ENCODE measurements around the gene AQP3.
"Not testable (repeated sequence)": the region's sequence is repeated elsewhere in the genome, so short reads cannot be mapped to it uniquely, and the experiment has no call there.

The AQP3 gene

DNA sequence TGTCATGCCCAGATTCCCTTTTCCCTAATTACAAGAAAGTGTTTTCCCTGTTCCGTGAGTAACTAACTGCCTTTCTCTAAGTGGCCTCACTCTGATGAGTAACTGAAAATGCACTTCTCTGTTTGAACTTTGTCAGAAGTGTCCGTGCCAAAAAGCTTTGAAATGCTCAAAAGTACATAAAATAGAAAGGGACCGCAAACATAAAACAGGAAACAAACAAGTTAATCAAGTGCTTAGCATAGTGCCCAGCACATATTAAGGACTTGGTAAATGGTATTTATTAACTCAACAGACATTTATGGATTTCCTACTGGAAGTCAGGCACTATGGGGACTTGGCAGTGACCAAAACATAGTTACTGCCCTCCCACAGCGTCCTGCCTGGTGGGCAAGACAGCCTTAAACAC is 22.3 kb downstream of the AQP3 start:
- Histone ChIP-seq H3K27me3 (ENCODE audit: insufficient read depth, low read length, poor library complexity) (no peaks in the 10 kb centered on the region), H3K9me3 (ENCODE audit: insufficient read depth, low read length, severe bottlenecking) (no peaks in the 10 kb centered on the region), H3K4me2 (ENCODE audit: insufficient read depth, low read length) (no peak overlapping the region), H3K9ac (ENCODE audit: low read depth, low read length) (no peak overlapping the region), H3K4me3 (ENCODE audit: low read depth in 1 of 2, low read length in 2 of 2) (no peak overlapping the region), H3K27ac (ENCODE audit: low read length) (no peak overlapping the region), H3K36me3 (ENCODE audit: insufficient read depth, low read length) (no peaks in the 10 kb centered on the region), H3K79me2 (ENCODE audit: insufficient read depth, low read length) (no peaks in the 10 kb centered on the region), H2AFZ (ENCODE audit: low read depth, low read length) (no peak overlapping the region), H4K20me1 (ENCODE audit: insufficient read depth, low read length) (no peaks in the 10 kb centered on the region), H3K4me1 (ENCODE audit: insufficient read depth, low read length) (no peaks in the 10 kb centered on the region)
- DNase-seq (no peak), ATAC-seq (ENCODE audit: insufficient read depth, low read depth) (no peak)
- TF ChIP-seq, protein P1, sequence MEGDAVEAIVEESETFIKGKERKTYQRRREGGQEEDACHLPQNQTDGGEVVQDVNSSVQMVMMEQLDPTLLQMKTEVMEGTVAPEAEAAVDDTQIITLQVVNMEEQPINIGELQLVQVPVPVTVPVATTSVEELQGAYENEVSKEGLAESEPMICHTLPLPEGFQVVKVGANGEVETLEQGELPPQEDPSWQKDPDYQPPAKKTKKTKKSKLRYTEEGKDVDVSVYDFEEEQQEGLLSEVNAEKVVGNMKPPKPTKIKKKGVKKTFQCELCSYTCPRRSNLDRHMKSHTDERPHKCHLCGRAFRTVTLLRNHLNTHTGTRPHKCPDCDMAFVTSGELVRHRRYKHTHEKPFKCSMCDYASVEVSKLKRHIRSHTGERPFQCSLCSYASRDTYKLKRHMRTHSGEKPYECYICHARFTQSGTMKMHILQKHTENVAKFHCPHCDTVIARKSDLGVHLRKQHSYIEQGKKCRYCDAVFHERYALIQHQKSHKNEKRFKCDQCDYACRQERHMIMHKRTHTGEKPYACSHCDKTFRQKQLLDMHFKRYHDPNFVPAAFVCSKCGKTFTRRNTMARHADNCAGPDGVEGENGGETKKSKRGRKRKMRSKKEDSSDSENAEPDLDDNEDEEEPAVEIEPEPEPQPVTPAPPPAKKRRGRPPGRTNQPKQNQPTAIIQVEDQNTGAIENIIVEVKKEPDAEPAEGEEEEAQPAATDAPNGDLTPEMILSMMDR (IDR thresholded peaks at IDR 0.05; ENCODE audit: borderline replicate concordance, extremely low read depth, low read length, poor library complexity, severe bottlenecking) = no peak
- TF ChIP-seq EZH2 (IDR thresholded peaks at IDR 0.05; ENCODE audit: borderline replicate concordance, low read depth, low read length, severe bottlenecking) = no peak

DNA sequence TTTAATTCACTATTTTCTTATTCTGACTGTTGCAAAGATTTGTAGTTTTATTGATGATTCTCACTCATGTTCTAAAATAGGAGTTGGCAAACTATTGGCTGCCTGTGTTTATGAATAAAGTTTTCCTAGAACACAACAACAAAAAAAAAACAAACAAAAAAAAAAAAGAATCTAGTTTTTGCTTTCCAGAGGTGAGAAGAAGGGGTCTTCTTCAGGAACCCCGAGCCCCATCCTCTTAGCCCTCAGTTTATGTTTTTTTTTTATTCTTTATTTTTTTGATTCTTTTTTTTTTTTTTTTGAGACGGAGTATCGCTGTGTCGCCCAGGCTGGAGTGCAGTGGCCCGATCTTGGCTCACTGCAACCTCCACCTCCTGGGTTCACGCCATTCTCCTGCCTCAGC is 22.9 kb downstream of the AQP3 start:
- not testable (repeated sequence) for H3K4me1 ChIP-seq (ENCODE audit: insufficient read depth, low read length); H3K9me3 ChIP-seq (ENCODE audit: insufficient read depth, low read length, severe bottlenecking); H3K27ac ChIP-seq (ENCODE audit: low read length); H3K27me3 ChIP-seq (ENCODE audit: insufficient read depth, low read length, poor library complexity); H3K79me2 ChIP-seq (ENCODE audit: insufficient read depth, low read length); H3K9ac ChIP-seq (ENCODE audit: low read depth, low read length); ATAC-seq (ENCODE audit: insufficient read depth, low read depth); H3K4me3 ChIP-seq (ENCODE audit: low read depth in 1 of 2, low read length in 2 of 2); DNase-seq; H4K20me1 ChIP-seq (ENCODE audit: insufficient read depth, low read length); H2AFZ ChIP-seq (ENCODE audit: low read depth, low read length); H3K4me2 ChIP-seq (ENCODE audit: insufficient read depth, low read length); H3K36me3 ChIP-seq (ENCODE audit: insufficient read depth, low read length)

DNA sequence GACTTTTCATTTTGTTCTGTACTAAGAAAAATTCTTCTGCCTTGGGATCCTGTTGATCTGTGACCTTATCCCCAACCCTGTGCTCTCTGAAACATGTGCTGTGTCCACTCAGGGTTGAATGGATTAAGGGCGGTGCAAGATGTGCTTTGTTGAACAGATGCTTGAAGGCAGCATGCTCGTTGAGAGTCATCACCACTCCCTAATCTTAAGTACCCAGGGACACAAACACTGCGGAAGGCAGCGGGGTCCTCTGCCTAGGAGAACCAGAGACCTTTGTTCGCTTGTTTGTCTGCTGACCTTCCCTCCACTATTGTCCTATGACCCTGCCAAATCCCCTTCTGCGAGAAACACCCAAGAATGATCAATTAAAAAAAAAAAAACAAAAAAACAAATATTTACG is 23.4 kb downstream of the AQP3 start:
- not testable (repeated sequence) for H3K79me2 ChIP-seq (ENCODE audit: insufficient read depth, low read length); H2AFZ ChIP-seq (ENCODE audit: low read depth, low read length); ATAC-seq (ENCODE audit: insufficient read depth, low read depth); H3K9me3 ChIP-seq (ENCODE audit: insufficient read depth, low read length, severe bottlenecking); H3K9ac ChIP-seq (ENCODE audit: low read depth, low read length); DNase-seq; H4K20me1 ChIP-seq (ENCODE audit: insufficient read depth, low read length); H3K4me1 ChIP-seq (ENCODE audit: insufficient read depth, low read length); H3K36me3 ChIP-seq (ENCODE audit: insufficient read depth, low read length); H3K27ac ChIP-seq (ENCODE audit: low read length); H3K27me3 ChIP-seq (ENCODE audit: insufficient read depth, low read length, poor library complexity); H3K4me2 ChIP-seq (ENCODE audit: insufficient read depth, low read length); H3K4me3 ChIP-seq (ENCODE audit: low read depth in 1 of 2, low read length in 2 of 2)

DNA sequence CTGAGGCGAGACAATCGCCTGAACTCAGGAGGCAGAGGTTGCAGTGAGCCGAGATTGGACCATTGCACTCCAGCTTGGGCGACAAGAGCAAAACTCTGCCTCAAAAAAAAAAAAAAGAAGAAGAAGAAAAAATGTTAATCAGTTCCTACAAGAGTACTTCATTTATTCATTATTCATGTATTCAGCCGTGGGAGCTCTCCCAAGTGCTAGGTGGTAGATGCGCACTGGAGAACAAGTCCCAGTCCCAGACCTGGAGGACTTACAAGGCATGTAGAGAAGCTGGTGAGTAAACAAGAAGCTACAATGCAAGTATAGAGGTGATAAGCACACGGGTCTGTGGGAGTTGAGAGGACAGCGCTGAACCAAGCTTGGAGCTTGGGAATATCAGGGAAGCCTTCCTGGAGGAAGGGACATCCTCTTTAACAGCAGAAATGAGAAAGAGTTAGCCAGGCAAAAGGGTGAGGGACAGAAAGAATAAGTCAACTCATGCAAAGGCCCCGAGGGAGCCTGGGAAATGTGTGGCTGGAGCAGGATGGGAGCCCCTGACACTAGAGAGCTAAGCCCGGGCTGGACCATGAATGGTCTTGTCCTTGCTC is 27.6 kb downstream of the AQP3 start:
- H3K36me3 ChIP-seq (ENCODE audit: insufficient read depth, low read length) = no peaks in the 10 kb centered on the region
- no peak for ATAC-seq (ENCODE audit: insufficient read depth, low read depth)
- no peak overlapping the region for H3K4me2 ChIP-seq (ENCODE audit: insufficient read depth, low read length)
- no peak overlapping the region for H2AFZ ChIP-seq (ENCODE audit: low read depth, low read length)
- no peaks in the 10 kb centered on the region for H4K20me1 ChIP-seq (ENCODE audit: insufficient read depth, low read length)
- no peak overlapping the region for H3K9ac ChIP-seq (ENCODE audit: low read depth, low read length)
- H3K9me3 ChIP-seq (ENCODE audit: insufficient read depth, low read length, severe bottlenecking) = no peaks in the 10 kb centered on the region
- TF ChIP-seq EZH2 (IDR thresholded peaks at IDR 0.05; ENCODE audit: borderline replicate concordance, low read depth, low read length, severe bottlenecking) = no peak
- TF ChIP-seq, protein P1 (IDR thresholded peaks at IDR 0.05; ENCODE audit: borderline replicate concordance, extremely low read depth, low read length, poor library complexity, severe bottlenecking) = no peak
- H3K79me2 ChIP-seq (ENCODE audit: insufficient read depth, low read length) = no peaks in the 10 kb centered on the region
- no peak for DNase-seq
- no peaks in the 10 kb centered on the region for H3K27me3 ChIP-seq (ENCODE audit: insufficient read depth, low read length, poor library complexity)
- H3K4me3 ChIP-seq (ENCODE audit: low read depth in 1 of 2, low read length in 2 of 2) = no peak overlapping the region
- H3K4me1 ChIP-seq (ENCODE audit: insufficient read depth, low read length) = peaks cover 22% of the 10 kb centered on the region
- H3K27ac ChIP-seq (ENCODE audit: low read length) = no peak overlapping the region

Measured in DND-41 (cell line).